ENCODE data around the gene PES1. TPM values are rescaled to one million over a fixed set of nuclear protein-coding genes. Genes with fewer than 3 reads are reported as not detected.
"Not testable (repeated sequence)": the region's sequence is repeated elsewhere in the genome, so short reads cannot be mapped to it uniquely, and the experiment has no call there.

PES1 gene
- total RNA-seq, 4 donors from 2014 or later, result 45.3 to 67.0 (median 58.4) TPM

DNA sequence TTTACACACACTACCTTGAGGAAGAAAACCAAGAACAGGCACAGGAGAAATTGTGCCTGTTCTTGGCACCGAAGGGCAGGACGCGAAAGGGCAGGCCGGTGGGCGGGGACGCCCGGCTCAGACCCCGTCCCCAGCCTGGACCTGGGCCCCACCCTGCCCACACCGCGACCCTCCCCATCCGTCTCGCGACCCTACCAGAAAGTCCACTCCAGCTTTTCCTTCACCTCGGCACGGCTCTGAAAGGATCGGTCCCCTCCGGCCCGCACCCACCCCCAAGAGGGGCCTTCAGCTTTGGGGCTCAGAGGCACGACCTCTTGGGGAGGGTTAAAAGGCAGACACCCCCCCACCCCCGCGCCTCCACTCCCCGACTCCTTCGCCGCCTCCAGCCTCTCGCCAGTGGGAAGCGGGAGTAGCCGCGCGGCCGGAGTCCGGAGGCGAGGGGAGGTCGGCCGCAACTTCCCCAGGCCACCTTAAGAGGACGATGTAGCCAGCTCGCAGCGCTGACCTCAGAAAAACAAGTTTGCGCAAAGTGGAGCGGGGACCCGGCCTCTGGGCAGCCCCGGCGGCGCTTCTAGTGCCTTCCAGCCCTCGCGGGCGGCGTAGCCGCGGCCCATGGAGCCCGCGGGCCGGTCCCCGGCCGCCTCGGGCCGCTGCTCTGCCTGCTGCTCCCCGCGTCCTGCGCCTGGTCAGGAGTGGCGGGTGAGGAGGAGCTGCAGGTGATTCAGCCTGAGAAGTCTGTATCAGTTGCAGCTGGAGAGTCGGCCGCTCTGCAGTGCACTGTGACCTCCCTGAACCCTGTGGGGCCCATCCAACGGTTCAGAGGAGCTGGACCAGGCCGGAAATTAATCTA is 49.5 kb downstream of the PES1 start:
- Histone ChIP-seq H3K27me3 (peaks cover 0 to 52% (median 3%) of the 10 kb centered on the region in 4 donors), H3K4me1 (peaks cover 3 to 12% (median 6%) of the 10 kb centered on the region in 3 donors), H3K4me3 (peak overlapping the region; percentile 2 to 55 (median 39)), H3K36me3 (no peaks in the 10 kb centered on the region), H3K9me3 (no peaks in the 10 kb centered on the region), H3K27ac (no peak overlapping the region)
- intact Hi-C loops (cut with DNase I), result no loop called here
- WGBS, 2 donors, result 5% methylated on average over 4 to 17 of the region's 64 CpGs
- DNase-seq, result no peak
- TF ChIP-seq, protein P1, sequence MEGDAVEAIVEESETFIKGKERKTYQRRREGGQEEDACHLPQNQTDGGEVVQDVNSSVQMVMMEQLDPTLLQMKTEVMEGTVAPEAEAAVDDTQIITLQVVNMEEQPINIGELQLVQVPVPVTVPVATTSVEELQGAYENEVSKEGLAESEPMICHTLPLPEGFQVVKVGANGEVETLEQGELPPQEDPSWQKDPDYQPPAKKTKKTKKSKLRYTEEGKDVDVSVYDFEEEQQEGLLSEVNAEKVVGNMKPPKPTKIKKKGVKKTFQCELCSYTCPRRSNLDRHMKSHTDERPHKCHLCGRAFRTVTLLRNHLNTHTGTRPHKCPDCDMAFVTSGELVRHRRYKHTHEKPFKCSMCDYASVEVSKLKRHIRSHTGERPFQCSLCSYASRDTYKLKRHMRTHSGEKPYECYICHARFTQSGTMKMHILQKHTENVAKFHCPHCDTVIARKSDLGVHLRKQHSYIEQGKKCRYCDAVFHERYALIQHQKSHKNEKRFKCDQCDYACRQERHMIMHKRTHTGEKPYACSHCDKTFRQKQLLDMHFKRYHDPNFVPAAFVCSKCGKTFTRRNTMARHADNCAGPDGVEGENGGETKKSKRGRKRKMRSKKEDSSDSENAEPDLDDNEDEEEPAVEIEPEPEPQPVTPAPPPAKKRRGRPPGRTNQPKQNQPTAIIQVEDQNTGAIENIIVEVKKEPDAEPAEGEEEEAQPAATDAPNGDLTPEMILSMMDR (IDR thresholded peaks at IDR 0.05), result no peak
- no peak for TF ChIP-seq POLR2A (IDR thresholded peaks at IDR 0.05)

DNA sequence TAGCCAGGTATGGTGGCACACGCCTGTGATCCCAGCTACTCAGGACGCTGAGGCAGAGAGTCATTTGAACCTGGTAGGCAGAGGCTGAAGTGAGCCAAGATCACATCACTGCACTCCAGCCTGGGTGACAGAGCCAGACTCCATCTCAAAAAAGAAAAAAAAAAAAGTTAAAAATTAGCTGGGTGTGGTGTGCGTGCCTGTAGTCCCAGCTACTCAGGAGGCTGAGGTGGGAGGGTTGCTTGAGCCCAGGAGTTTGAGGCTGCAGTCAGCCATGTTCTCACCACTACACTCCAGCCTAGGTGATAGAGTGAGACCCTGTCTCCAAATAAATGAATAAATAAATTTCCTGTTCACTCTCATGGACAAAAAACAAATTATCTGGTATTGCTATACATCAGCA is 50.2 kb downstream of the PES1 start:
- DNase-seq; H3K27ac ChIP-seq; intact Hi-C loops (cut with DNase I); H3K9me3 ChIP-seq; H3K36me3 ChIP-seq: not testable (repeated sequence)
- Histone ChIP-seq H3K4me1 (peaks cover 3 to 12% (median 6%) of the 10 kb centered on the region in 3 donors), H3K27me3 (peaks cover 0 to 45% (median 3%) of the 10 kb centered on the region in 4 donors), H3K4me3 (peak overlapping the region in 2 of 4 donors; percentile 43 to 55)
- 72 to 84% methylated on average over 3 of the region's 3 CpGs for WGBS, 2 donors

DNA sequence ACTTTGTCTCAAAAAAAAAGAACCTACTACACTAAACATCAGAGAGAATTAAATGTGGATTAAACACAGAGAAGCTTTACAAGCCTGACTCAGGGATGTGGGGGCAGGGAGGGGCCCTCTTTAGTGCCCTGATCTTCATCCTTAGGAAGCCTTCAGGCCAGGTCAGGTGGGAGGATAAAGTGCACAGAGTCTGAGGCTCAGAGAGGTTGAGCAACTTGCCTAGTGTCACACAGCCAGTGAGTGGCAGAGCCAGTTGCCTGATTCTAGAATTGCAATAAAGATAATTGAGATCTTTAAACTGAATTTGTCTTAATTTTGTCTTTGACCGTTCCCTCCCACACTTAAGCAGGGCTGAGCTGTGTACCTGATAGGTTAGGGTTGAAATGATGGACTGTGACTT is 52.3 kb downstream of the PES1 start:
- intact Hi-C loops (cut with DNase I), result no loop called here
- no peak for TF ChIP-seq POLR2A (IDR thresholded peaks at IDR 0.05)
- TF ChIP-seq, protein P1 (IDR thresholded peaks at IDR 0.05), result no peak
- no peak for DNase-seq
- 86 to 100% methylated on average over 1 of the region's 1 CpG for WGBS, 2 donors
- H3K4me3 ChIP-seq, result no peak overlapping the region
- peaks cover 3 to 12% (median 6%) of the 10 kb centered on the region in 3 donors for H3K4me1 ChIP-seq
- H3K27ac ChIP-seq, result no peak overlapping the region
- no peaks in the 10 kb centered on the region for H3K36me3 ChIP-seq
- peaks cover 0 to 37% (median 3%) of the 10 kb centered on the region in 4 donors for H3K27me3 ChIP-seq
- H3K9me3 ChIP-seq, result no peaks in the 10 kb centered on the region

DNA sequence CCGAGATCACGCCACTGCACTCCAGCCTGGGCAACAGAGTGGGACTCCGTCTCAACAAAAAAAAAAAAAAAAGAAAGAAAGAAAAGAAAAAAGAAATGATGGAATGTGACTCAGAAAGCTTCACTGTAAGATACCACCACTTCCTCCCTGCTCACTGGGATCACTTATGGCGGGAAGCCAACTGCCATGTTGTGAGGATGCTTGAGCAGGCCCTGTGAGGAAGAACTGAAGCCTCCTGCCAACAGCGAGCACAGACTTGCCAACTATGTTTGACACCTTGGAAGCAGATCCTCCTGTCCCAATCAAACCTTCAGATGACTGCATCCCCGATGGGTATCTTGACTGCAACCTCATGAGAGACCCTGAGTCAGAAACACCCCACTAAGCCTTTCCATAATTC is 53.4 kb downstream of the PES1 start:
- Histone ChIP-seq H3K27ac (no peak overlapping the region), H3K36me3 (no peaks in the 10 kb centered on the region), H3K4me3 (no peak overlapping the region), H3K9me3 (no peaks in the 10 kb centered on the region), H3K4me1 (peaks cover 3 to 12% (median 6%) of the 10 kb centered on the region in 3 donors), H3K27me3 (peaks cover 0 to 26% (median 3%) of the 10 kb centered on the region in 4 donors)
- TF ChIP-seq, protein P1 (IDR thresholded peaks at IDR 0.05), result no peak
- TF ChIP-seq POLR2A (IDR thresholded peaks at IDR 0.05), result no peak
- DNase-seq, result no peak
- WGBS, 2 donors, result 68 to 72% methylated on average over 6 of the region's 6 CpGs
- intact Hi-C loops (cut with DNase I), result no loop called here

DNA sequence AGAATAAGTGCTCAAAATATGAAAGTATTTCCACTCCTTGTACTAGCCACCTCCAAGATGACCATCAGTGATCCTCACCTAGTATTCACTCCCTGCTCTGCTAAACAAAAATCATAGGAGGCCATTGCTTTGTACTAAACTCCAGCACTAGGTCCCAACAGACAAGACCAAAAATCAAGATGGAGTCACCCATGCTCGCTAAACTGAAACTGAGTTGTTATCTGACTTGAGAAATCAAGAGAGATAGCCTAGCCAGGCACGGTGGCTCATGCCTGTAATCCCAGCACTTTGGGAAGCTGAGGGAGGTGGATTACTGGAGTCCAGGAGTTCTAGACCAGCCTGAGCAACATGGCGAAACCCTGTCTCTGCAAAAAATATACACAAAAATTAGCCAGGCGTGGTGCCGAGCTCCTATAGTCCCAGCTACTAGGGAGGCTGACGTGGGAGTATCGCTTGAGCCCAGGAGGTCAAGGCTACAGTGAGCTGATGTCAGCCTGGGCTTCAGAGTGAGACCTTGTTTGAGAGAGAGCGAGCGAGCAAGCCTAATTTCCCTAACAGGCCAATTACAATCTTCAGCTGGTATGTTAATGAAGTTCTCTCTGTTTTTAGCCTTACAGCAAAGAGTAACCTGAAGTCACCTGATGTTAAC is 54.5 kb downstream of the PES1 start:
- H3K27ac ChIP-seq, result no peak overlapping the region
- H3K4me3 ChIP-seq, result no peak overlapping the region
- no peaks in the 10 kb centered on the region for H3K9me3 ChIP-seq
- TF ChIP-seq POLR2A (IDR thresholded peaks at IDR 0.05), result no peak
- TF ChIP-seq, protein P1 (IDR thresholded peaks at IDR 0.05), result no peak
- peaks cover 3 to 5% (median 4%) of the 10 kb centered on the region in 3 donors for H3K4me1 ChIP-seq
- DNase-seq, result no peak
- H3K36me3 ChIP-seq, result no peaks in the 10 kb centered on the region
- intact Hi-C loops (cut with DNase I), result no loop called here
- H3K27me3 ChIP-seq, result peaks cover 0 to 16% (median 3%) of the 10 kb centered on the region in 4 donors
- WGBS, 2 donors, result 86 to 90% methylated on average over 6 to 9 of the region's 9 CpGs

Measured in esophagus squamous epithelium (tissue), 5 donors.